Measurements from ENCODE around the gene RNPEPL1. TPM values are rescaled to one million over a fixed set of nuclear protein-coding genes. Genes with fewer than 3 reads are reported as not detected.

Gene RNPEPL1
- total and polyA plus RNA-seq, 10 of the 15 experiments (the other 5 are each of a cell fraction or from before 2014, with no cell fraction given): 0.24 to 49.5 (median 6.8) TPM

DNA sequence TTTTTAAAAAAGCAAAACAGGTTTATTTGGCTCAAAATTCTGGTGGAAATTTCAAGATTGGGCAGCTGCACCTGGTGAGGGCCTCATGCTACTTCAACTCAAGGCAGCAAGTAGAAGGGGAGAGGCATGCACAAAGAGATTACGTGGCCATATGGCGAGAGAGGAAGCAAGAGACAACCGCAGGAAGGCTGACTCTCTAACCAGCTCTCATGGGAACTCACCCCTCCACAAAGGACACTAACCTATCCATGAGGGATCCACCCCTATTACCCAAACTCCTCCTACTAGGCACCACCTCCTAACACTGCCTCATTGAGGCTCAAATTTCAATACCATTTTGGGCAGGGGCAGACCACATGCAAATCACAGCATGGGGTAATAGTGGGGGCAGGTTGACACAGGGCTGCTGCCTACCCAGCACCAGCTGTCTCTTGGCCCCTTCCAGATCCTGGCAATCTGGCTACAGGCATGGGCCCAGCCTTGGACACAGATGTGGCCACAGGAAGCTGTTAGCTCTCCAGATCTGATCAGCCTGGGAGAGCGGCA lies 16.3 kb downstream of the RNPEPL1 start (continued):
- no peak for TF ChIP-seq RAD21 (IDR thresholded peaks at IDR 0.05; ENCODE audit: insufficient read depth, low read depth, low read length)
- TF ChIP-seq, protein P1, sequence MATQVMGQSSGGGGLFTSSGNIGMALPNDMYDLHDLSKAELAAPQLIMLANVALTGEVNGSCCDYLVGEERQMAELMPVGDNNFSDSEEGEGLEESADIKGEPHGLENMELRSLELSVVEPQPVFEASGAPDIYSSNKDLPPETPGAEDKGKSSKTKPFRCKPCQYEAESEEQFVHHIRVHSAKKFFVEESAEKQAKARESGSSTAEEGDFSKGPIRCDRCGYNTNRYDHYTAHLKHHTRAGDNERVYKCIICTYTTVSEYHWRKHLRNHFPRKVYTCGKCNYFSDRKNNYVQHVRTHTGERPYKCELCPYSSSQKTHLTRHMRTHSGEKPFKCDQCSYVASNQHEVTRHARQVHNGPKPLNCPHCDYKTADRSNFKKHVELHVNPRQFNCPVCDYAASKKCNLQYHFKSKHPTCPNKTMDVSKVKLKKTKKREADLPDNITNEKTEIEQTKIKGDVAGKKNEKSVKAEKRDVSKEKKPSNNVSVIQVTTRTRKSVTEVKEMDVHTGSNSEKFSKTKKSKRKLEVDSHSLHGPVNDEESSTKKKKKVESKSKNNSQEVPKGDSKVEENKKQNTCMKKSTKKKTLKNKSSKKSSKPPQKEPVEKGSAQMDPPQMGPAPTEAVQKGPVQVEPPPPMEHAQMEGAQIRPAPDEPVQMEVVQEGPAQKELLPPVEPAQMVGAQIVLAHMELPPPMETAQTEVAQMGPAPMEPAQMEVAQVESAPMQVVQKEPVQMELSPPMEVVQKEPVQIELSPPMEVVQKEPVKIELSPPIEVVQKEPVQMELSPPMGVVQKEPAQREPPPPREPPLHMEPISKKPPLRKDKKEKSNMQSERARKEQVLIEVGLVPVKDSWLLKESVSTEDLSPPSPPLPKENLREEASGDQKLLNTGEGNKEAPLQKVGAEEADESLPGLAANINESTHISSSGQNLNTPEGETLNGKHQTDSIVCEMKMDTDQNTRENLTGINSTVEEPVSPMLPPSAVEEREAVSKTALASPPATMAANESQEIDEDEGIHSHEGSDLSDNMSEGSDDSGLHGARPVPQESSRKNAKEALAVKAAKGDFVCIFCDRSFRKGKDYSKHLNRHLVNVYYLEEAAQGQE (IDR thresholded peaks at IDR 0.05; ENCODE audit: low read depth, low read length): no peak
- no peak for TF ChIP-seq ZNF622 (IDR thresholded peaks at IDR 0.05)
- peak; percentile 87 for TF ChIP-seq HDGF (IDR thresholded peaks at IDR 0.05)
- TF ChIP-seq CHD2 (IDR thresholded peaks at IDR 0.05; ENCODE audit: borderline replicate concordance, low read depth, low read length): no peak
- TF ChIP-seq BCL11A (IDR thresholded peaks at IDR 0.05; ENCODE audit: low read depth, low read length): 0 out of 2 replicates have a peak, but pooled peaks have one; percentile 24
- no peak for TF ChIP-seq ZZZ3 (IDR thresholded peaks at IDR 0.05; ENCODE audit: control insufficient read depth, insufficient read length, low read depth)
- TF ChIP-seq BACH1 (IDR thresholded peaks at IDR 0.05; ENCODE audit: borderline replicate concordance): no peak
- peak; percentile 70; the same call in 1 of the 2 replicates for TF ChIP-seq MTA2 (IDR thresholded peaks at IDR 0.05; ENCODE audit: low read depth)
- TF ChIP-seq PML (IDR thresholded peaks at IDR 0.05; ENCODE audit: low read length): peak; percentile 70; the same call in 1 of the 2 replicates
- TF ChIP-seq, protein P2, sequence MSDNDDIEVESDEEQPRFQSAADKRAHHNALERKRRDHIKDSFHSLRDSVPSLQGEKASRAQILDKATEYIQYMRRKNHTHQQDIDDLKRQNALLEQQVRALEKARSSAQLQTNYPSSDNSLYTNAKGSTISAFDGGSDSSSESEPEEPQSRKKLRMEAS (IDR thresholded peaks at IDR 0.05; ENCODE audit: low read depth, low read length): peak; percentile 48; the same call in 1 of the 2 replicates
- TF ChIP-seq MYB (IDR thresholded peaks at IDR 0.05; ENCODE audit: borderline replicate concordance, low read depth, low read length): no peak
- peak; percentile 90 for TF ChIP-seq MEF2B (IDR thresholded peaks at IDR 0.05; ENCODE audit: partially characterized antibody, poor library complexity, severe bottlenecking)
- TF ChIP-seq KDM1A (IDR thresholded peaks at IDR 0.05; ENCODE audit: borderline replicate concordance): no peak
- TF ChIP-seq PAX5 (IDR thresholded peaks at IDR 0.05; ENCODE audit: borderline replicate concordance, low read depth, low read length): peak; percentile 59; the same call in 1 of the 2 replicates
- TF ChIP-seq PAX8 (IDR thresholded peaks at IDR 0.05): 0 out of 2 replicates have a peak, but pooled peaks have one; percentile 25
- TF ChIP-seq RAD51 (IDR thresholded peaks at IDR 0.05): peak; percentile 71
- peak; percentile 49; the same call in 1 of the 2 replicates for TF ChIP-seq TCF12 (IDR thresholded peaks at IDR 0.05; ENCODE audit: low read depth, low read length)
- TF ChIP-seq SRF (IDR thresholded peaks at IDR 0.05; ENCODE audit: low read depth in 2 of 2, low read length in 2 of 2): peak; percentile 87 to 96
- TF ChIP-seq TAF1 (IDR thresholded peaks at IDR 0.05; ENCODE audit: borderline replicate concordance, low read depth, low read length): no peak
- TF ChIP-seq MXI1 (IDR thresholded peaks at IDR 0.05; ENCODE audit: low read depth, low read length): no peak
- TF ChIP-seq CEBPB (IDR thresholded peaks at IDR 0.05; ENCODE audit: borderline replicate concordance in 1 of 2, low read depth in 2 of 2, low read length in 2 of 2): no peak
- TF ChIP-seq SP1 (IDR thresholded peaks at IDR 0.05; ENCODE audit: low read depth, low read length): peak; percentile 64
- TF ChIP-seq TARDBP (IDR thresholded peaks at IDR 0.05; ENCODE audit: borderline replicate concordance): no peak
- TF ChIP-seq, protein P3, sequence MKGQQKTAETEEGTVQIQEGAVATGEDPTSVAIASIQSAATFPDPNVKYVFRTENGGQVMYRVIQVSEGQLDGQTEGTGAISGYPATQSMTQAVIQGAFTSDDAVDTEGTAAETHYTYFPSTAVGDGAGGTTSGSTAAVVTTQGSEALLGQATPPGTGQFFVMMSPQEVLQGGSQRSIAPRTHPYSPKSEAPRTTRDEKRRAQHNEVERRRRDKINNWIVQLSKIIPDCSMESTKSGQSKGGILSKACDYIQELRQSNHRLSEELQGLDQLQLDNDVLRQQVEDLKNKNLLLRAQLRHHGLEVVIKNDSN (IDR thresholded peaks at IDR 0.05; ENCODE audit: borderline replicate concordance, extremely low read length, insufficient read depth, low read depth, low read length): no peak
- TF ChIP-seq MYC (IDR thresholded peaks at IDR 0.05; ENCODE audit: insufficient read depth, insufficient read length, insufficient replicate concordance, low read length, severe bottlenecking): no peak
- peak; percentile 56; the same call in 1 of the 2 replicates for TF ChIP-seq NFYB (IDR thresholded peaks at IDR 0.05; ENCODE audit: insufficient read depth, low read depth, low read length)
- TF ChIP-seq EED (IDR thresholded peaks at IDR 0.05; ENCODE audit: low read depth): peak; percentile 35; the same call in 1 of the 2 replicates

Data from GM12878 (cell line).